Nephron progenitor cell (in vitro differentiated cells): ENCODE data around the gene RHOT2.

Experiments used
- DNase-seq: peaks from one replicate; pipeline ENCODE4 v3.0.0; 2021
- H3K27ac Mint-ChIP-seq: 2 replicates; pipeline ENCODE4 v1.8.0; 2021; ENCODE audit warnings: mild to moderate bottlenecking, moderate library complexity, mixed read lengths
- H3K27me3 Mint-ChIP-seq: 2 replicates; pipeline ENCODE4 v1.8.0; 2021; ENCODE audit warnings: mild to moderate bottlenecking, low read depth, mixed read lengths; ENCODE audit not compliant: poor library complexity
- H3K36me3 Mint-ChIP-seq: 2 replicates; pipeline ENCODE4 v1.8.0; 2021; ENCODE audit warnings: low read depth, mixed read lengths
- H3K4me1 Mint-ChIP-seq: 2 replicates; pipeline ENCODE4 v1.8.0; 2021; ENCODE audit warnings: mixed read lengths
- H3K4me3 Mint-ChIP-seq: 2 replicates; pipeline ENCODE4 v1.8.0; 2021; ENCODE audit warnings: mild to moderate bottlenecking, moderate library complexity, mixed read lengths
- H3K9me3 Mint-ChIP-seq: 2 replicates; pipeline ENCODE4 v1.8.0; 2021; ENCODE audit warnings: mild to moderate bottlenecking, moderate library complexity, mixed read lengths
- CTCF ChIP-seq: fragments of 200-600 bp; sonication (generic); IDR thresholded peaks from 2 replicates; pipeline ENCODE4 v1.5.0; 2021; ENCODE audit warnings: antibody characterized with exemption

Gene RHOT2

GRCh38 chr16:628321-629061, 39.4 kb upstream of the RHOT2 start:
- Mint-ChIP-seq H3K4me3 (peak overlapping the region; percentile 79), H3K27ac (peak overlapping the region; percentile 99), H3K36me3 (peaks cover 11% of the 10 kb centered on the region), H3K4me1 (peaks cover 56% of the 10 kb centered on the region), H3K27me3 (peaks cover 3% of the 10 kb centered on the region), H3K9me3 (no peaks in the 10 kb centered on the region)
- DNase-seq, result no peak
- TF ChIP-seq CTCF, result no peak

GRCh38 chr16:629185-629832, 38.6 kb upstream of the RHOT2 start:
- Mint-ChIP-seq H3K4me1 (peaks cover 56% of the 10 kb centered on the region), H3K27me3 (peaks cover 3% of the 10 kb centered on the region), H3K27ac (peak overlapping the region; percentile 99), H3K9me3 (no peaks in the 10 kb centered on the region), H3K4me3 (peak overlapping the region; percentile 79), H3K36me3 (peaks cover 11% of the 10 kb centered on the region)
- no peak for TF ChIP-seq CTCF
- DNase-seq, result peak; percentile 71

- Mint-ChIP-seq H3K4me1 (peaks cover 56% of the 10 kb centered on the region), H3K27ac (peak overlapping the region; percentile 99), H3K4me3 (peak overlapping the region; percentile 72), H3K9me3 (no peaks in the 10 kb centered on the region), H3K36me3 (peaks cover 11% of the 10 kb centered on the region), H3K27me3 (peaks cover 3% of the 10 kb centered on the region)
- DNase-seq, result peak; percentile 81
- TF ChIP-seq CTCF, result no peak
Measured at GRCh38 chr16:629833-630248, 38.1 kb upstream of the RHOT2 start.

GRCh38 chr16:630249-630814, 37.6 kb upstream of the RHOT2 start:
- peaks cover 53% of the 10 kb centered on the region for H3K4me1 Mint-ChIP-seq
- peaks cover 3% of the 10 kb centered on the region for H3K27me3 Mint-ChIP-seq
- peaks cover 11% of the 10 kb centered on the region for H3K36me3 Mint-ChIP-seq
- no peak for TF ChIP-seq CTCF
- H3K4me3 Mint-ChIP-seq, result peak overlapping the region; percentile 86
- peak overlapping the region; percentile 99 for H3K27ac Mint-ChIP-seq
- H3K9me3 Mint-ChIP-seq, result no peaks in the 10 kb centered on the region
- peak; percentile 57 for DNase-seq

GRCh38 chr16:630815-631405, 37.0 kb upstream of the RHOT2 start, which contains the start of gene WFIKKN1:
Gene WFIKKN1 (plus strand): TSS chr16:630985. CDS start chr16:631254, 269 bp downstream.
- peak; percentile 91 for DNase-seq
- Mint-ChIP-seq H3K4me3 (peak within 1 kb of the TSS; percentile 86), H3K27ac (peak within 1 kb of the TSS; percentile 99), H3K36me3 (peaks cover 11% of the 10 kb centered on the region), H3K27me3 (peaks cover 3% of the 10 kb centered on the region), H3K9me3 (no peaks in the 10 kb centered on the region), H3K4me1 (peaks cover 51% of the 10 kb centered on the region)
- TF ChIP-seq CTCF, result no peak
